ENCODE measurements around the gene TSGA10IP.

The TSGA10IP gene

DNA sequence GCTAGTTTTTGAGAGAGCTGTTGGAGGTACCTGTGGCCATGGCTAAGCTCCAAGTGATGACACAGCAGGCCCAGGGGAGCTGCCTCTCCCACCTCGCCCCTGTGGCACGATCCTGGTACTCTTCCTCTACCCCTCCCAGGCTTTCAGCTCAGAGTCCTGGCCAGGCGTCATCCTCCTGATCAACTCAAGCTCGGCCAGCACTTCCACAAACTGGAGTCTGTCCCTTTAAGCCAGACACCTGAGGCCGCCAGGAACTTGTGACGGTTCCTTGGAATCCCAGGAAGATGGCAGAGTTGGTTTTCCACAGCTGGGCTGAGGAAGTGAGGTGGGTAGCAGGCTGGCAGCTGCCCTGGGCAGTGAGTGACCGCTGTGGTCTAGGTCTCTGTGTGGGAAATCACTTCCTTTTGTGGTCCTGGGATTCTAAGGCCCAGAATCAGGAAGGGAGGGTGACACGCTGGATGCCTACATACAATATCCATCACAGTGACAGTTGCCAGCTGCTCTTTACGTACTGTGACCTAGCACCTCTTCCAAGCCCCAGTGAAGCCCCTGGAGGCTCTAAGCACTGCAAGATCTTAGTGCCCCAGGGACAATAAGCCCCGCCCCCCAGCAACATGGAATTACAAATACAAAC lies 63.3 kb downstream of the TSGA10IP start:
- no peak for DNase-seq
